GM19438 (cell line): ENCODE data around the gene GSG1.
"Not testable (repeated sequence)": the region's sequence is repeated elsewhere in the genome, so short reads cannot be mapped to it uniquely, and the experiment has no call there.

Experiments used
- ATAC-seq: cut with Tn5 transposase; IDR thresholded peaks from one replicate; pipeline ENCODE4 v1.9.1; 2021; ENCODE audit warnings: low read depth; ENCODE audit not compliant: unreplicated experiment

The GSG1 gene

GRCh38 chr12:13093848-13094220 lies 9.6 kb downstream of the GSG1 start:
- no peak for ATAC-seq

DNA sequence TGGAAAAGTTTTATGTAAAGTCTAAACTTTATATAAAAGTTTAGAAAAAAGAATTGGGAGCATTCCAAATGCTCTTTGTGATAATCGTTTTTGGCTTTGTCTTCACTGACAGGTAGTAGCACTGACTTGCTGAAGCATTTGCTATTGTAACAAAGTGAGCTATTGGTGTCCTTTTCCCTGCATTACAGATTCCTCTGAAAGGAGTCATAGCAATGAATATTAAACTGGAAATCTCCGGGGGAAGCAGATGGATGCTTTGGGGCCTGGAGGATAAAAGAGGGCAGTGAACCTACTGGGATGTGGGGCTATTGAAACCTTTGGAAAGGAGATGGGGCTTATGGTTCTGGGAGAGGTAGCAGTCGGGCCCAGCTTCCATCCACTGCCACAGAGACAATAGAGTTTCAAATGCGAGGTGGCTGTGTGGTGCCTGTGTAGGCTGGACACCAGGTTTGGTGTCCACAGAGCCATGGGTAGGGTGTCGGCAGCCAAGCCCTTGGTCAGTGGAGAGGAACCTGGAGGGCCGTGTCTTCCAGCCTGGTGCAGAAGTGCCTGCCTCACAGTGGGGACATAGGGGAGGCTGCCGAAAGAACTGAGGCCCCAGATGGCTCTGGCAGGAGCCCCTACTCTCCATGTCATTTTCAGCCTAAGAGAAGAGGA lies 10.1 kb downstream of the GSG1 start:
- no peak for ATAC-seq

DNA sequence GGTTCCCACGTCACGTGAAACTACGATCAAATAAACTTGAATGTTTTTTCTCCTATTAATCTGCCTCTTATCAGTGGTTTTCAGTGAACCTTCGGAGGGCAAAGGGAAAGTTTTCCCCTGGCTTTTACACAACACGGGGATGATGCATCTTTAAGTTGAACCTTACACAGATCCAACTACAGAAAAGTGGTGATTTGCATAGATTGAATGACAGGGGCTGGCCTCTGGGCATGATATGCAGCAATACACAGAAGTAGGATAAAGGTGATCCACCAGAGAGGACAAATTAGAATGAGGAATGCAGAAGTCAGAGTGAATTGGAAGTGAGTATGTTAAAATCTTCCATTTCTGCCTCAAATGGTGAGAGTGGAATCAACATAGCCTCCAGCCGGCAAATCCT lies 11.6 kb downstream of the GSG1 start:
- ATAC-seq = no peak

DNA sequence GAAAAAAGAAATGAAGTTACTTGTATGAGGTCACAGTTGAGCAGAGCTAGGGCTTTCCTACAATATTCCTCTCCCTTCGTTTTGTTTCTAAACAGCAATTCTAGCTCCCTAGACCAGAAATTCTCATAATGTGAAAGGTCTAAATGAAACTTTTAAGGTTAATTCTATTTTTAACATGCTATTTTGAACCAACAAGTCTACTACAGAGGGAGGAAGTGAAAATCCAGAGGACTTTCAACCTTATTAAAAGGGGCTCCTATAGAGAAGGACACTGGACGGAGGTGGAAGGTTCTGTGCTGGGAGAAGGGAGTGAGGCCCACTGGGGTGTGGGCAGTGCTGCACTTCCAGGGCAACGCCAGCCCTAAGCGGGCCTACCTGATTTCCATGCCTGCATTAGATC lies 13.4 kb downstream of the GSG1 start:
- no peak for ATAC-seq

GRCh38 chr12:13088496-13088895 lies 15.0 kb downstream of the GSG1 start:
- ATAC-seq = no peak

DNA sequence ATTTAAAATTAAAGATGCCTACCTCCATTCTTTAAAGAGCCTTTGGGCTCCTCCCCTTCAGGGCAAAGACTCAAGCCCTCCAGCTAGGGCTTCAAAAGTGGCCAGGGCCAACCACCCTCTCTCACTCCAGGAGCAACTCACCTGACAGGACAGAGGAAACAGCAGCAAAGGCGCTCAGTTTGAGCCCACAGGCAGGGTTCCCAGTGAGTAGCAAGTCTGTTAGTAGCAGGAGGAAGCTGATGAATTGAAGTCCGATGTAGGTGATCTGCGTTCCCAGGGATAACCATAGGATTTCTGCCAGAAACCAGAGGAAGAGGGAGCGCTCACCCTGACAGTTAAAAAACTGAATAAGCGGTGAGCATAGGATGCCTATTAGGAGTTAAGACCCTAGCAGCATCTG lies 15.7 kb downstream of the GSG1 start:
- no peak for ATAC-seq

- no peak for ATAC-seq
These were observed 17.3 kb downstream of the GSG1 start for GRCh38 chr12:13085968-13086686.

DNA sequence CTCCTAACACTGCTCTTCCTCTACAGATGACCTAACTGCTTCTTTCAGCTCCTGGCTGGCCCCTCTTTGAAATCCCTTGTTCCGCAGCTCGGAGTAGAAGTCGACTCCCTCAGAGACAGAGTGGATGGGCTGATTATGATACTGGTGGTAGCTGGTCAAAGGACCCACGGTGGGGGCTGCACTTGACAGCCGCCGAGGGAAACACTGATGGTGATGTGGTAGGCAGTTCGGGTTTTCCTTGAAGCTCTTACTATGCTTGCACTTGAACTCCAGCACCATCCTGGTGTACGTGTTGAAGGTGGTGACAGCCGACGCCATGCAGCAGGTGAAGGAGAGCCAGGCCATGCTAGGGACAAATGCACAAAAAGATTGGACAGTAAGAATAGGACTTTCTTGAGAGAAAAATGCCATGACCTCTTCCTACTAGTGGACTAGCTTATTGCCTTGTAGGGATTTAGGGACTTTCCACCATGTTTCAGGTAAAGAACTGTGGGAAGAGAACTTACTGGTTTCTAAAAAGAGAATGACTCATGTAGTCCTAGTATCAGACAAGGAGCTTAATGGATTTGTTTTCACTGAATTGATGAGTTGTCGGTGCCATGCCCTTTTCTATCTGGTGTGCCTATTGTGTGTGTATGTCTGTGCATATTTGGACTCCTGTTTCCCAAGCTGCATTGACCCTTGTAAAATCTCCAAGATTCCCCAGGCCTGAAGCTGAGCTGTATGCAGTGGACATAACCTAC lies 18.4 kb downstream of the GSG1 start:
- ATAC-seq = no peak

GRCh38 chr12:13083638-13084037 lies 19.8 kb downstream of the GSG1 start:
- not testable (repeated sequence) for ATAC-seq

- no peak for ATAC-seq
These were observed 20.6 kb downstream of the GSG1 start for GRCh38 chr12:13082861-13083260.

DNA sequence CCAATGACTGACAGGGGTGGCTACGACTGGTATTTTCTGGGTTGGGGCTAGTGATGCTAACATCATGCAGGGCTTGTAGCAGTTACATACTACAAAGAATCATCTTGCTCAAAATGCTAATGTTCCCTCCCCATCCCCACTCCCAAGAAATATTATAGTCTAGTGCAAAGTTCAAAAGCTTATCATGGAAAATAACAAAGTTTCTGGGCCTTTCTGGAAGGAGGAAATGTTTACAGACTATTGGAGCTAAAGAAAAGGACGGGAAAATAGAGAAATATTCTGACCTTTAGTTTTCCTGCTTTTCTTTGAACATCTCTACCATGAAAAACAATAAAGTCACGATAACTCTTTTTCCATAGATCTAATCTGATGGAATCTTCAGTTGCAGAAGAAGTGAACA lies 23.2 kb downstream of the GSG1 start:
- no peak for ATAC-seq

DNA sequence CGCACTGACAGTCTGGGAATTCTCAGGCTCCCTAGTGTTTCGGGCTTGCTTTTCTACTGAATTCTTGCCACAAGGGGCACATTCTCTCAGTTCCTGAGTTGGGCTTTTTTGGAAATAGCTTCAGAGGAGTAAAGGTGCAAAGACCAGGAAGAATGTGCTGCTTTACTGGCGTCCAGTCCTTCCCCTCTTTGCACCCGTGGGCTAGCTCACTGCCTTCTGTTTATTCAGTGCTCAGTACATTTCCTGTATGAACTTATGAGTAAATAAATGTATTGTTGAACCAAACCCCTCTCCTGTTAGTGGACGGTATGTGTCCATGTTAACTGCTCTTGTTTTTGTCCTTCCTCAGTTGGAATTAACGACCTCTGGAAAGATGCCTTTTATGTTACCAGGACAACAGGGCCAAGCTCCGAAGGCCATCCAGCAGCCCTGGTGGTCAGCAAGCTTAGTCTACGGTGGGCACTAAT lies 24.0 kb downstream of the GSG1 start:
- no peak for ATAC-seq

DNA sequence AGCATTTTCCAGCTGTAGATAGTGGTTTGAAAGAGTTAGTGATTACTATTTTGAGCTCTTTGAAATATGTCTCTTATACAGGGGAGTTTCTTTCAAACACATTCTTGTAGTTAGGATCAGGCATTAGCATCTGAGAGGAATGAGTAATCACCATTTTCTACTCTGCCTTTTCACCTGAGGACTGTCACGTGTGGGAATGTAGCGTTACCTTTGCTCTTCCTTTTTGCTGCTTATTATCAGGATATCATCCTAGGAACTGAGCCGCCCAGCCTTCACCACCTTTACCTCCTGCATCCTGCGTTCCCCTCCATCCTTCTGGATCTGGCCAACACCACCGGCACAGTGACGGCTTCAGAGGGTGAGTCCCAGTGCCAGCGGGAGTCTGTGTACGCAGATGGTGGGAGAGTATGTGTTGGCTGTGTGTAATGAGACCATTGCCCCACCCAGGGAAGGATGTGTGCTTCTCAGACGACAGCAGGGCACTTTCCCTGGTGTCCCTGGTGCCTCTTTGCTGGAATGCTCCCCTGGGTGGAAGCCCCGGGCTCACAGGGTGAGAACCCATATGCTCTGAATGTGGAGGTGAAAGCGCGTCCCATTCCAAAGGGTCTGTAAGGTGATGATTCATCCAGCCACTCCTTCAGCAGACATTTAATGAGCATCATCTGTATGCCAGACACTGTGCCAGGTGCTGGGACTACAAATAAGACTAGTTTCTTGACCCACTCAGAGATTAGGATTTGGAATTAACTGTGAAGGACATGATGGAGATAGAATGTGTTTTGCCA lies 27.5 kb downstream of the GSG1 start:
- ATAC-seq = no peak

GRCh38 chr12:13075118-13075480 lies 28.4 kb downstream of the GSG1 start:
- no peak for ATAC-seq

DNA sequence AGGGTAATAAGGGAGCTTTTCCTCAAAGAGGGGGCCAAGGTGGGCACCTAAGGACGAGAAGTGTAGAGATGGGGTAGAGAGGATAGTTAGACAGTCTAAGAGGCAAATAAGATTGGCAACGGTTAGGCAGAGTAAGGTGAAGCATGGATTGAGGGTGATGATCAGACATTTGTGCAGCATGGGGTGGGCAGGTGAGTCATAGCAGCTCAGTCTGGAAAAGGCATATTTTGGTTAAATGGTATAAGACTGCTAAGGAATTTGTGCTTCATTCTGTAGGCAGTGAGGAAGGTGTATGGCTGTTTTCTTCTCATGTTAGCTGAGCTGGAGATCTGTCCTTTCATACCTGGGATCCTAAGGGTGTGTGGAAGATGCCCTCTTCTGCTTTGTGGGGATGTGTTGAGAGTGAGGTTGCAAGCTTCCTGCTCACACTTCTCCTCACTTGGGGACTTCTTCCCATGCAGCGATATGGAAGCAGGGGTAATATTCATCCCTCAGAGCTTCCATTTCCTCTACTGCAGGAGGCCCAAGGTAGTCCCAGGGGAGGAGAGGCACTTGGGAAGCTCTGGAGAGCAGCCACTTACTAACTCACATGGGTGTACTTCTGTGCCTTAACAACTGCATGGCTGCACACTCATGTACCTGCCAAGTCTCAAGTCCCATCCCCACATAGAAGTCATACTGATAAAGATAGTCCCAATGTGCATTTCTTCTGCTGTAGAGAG lies 28.9 kb downstream of the GSG1 start:
- no peak for ATAC-seq

DNA sequence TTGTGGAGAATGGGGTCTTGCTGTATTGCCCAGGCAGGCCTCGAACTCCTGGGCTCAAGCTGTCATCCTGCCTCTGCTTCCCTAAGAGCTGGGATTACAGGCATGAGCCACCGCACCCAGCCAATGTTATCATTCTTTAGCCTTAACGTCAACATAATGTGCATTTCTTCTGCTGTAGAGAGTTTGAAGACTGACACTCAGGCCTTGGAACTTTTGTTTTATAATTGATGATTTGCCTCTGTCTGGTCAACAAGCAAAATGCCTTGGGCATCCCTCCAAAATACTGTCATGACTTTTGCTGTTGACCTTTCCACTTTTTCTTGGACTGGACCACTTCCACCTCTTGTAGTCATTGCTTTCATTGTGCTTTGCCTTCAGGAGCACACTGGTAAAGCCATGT lies 30.3 kb downstream of the GSG1 start:
- ATAC-seq = no peak

DNA sequence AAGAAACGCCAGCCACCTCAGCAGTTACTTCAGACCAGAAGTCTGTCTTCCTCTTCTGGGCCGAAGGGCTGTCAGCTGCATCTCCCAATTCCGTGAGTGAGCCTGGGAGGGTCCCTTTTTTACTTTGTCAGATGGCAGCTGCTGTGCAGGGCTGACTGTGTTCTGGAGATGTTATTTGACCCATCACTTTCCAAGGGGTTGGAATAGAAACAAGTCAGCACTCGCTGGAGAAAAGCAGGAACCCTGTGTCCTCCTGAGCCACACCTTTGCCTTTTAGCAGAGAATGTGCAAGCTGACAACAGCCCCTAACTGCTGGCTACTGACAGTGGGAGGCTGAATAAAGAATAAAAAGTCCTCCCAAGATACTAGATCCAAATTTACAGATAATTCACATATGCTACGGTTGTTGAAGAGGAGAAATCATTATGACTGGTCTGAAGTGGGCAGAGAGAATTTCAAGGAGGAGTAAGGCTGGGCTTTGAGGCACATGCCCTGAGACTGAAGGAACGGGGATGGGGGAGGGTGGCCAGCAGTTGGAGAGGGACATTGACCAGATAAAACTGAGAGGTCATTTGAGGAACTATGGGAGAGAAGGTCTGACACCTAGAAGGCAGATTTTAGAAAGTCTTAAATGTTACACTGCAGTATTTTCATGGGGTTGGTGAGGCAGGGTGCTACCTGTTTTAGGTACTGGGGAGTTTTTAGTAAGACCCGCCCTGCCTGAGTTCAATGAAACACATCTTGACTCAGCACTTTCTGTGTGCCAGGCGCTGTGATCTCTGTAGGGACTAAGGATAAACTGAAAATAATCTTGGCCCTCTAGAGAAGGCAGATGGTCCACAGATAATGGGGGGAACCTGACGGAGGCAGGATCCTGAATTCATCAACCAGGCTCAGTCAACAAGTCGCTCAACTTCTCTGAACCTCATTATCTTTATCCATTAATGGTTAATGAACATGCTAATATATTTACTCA lies 31.9 kb downstream of the GSG1 start:
- ATAC-seq = no peak

GRCh38 chr12:13069380-13069779 lies 34.1 kb downstream of the GSG1 start:
- ATAC-seq = no peak

DNA sequence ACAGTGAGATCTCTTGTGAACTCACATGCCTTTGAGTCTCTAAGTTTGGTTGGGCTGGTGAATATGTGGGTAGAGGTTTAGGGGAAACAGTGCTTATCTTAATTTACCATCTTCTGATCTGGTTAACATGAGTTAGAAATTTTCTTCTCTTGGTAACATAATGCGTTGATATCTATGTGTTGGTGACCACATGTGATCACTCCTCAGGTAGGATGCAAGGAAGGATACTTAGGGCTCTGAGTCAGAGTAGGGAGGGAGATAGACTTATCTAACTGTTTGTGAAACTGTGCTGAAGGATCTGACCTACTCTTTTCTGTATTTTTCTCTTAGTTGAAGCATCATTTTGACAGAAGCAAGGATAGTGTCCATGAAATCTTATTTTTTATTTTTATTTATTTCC lies 36.1 kb downstream of the GSG1 start:
- ATAC-seq = no peak
